ENCODE measurements around the gene ENG.
"Not testable (repeated sequence)": the region's sequence is repeated elsewhere in the genome, so short reads cannot be mapped to it uniquely, and the experiment has no call there.

ENG gene

DNA sequence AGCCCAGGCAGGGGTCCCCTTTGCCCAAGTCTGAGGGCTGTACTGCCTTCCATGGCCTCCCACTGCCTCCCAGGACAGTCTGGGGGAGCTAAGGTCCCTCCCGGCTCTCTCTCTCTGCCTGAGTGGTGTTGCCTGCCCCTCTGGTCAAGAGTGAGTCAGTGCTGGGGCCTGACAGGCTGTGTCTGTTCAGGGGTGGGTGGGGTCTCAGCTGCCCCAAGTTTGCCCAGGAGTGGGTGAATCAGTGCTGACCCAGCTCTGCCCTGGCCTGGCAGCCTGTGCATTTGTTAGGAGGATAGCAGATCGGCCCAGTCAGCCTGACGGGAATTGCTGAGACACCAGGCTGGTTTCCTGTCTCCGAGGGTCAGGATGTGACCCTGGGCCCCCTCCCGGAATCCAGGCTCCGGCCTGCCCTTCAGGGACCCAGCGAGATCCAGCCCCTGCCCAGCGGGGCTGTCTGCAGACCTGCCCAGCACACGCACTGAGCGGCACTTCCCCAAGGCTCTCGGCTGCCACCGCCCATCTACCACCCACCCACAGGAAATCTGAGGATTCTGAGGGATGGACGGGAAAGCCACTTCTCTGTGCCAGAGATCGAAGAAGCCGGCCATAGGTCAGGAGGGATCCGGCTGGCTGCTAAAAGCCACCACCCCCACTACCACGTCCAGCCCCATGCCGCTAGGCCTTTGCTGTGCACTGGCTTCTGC is 15.9 kb downstream of the ENG start:
- peak; percentile 90 for DNase-seq

- DNase-seq: no peak
Observed at GRCh38 chr9:127837346-127837745, 17.1 kb downstream of the ENG start.

DNA sequence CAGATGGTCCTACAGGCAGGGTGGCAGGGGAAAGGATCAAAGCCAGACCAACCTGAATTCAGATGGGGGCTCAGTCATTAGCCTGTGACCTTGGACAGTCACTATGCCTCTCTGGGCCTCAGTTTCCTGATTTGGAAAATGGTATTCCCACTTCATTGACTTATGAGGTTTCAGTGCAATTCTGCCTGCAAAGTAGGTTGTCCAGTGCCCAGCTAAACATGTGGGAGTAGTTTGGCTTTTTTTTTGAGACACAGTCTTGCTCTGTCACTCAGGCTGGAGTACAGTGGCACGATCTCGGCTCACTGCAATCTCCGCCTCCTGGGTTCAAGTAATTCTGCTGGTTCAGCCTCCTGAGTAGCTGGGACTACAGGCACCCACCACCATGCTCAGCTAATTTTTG is 17.9 kb downstream of the ENG start:
- not testable (repeated sequence) for DNase-seq

GRCh38 chr9:127835991-127836516 is 18.4 kb downstream of the ENG start:
- DNase-seq: no peak

- no peak for DNase-seq
Observed at GRCh38 chr9:127833555-127833954, 20.9 kb downstream of the ENG start.

- no peak for DNase-seq
Observed at GRCh38 chr9:127832248-127832647, 22.2 kb downstream of the ENG start.

GRCh38 chr9:127829205-127829906 is 25.1 kb downstream of the ENG start:
- no peak for DNase-seq

- DNase-seq: no peak
Observed at GRCh38 chr9:127828262-127829031, 26.0 kb downstream of the ENG start.

DNA sequence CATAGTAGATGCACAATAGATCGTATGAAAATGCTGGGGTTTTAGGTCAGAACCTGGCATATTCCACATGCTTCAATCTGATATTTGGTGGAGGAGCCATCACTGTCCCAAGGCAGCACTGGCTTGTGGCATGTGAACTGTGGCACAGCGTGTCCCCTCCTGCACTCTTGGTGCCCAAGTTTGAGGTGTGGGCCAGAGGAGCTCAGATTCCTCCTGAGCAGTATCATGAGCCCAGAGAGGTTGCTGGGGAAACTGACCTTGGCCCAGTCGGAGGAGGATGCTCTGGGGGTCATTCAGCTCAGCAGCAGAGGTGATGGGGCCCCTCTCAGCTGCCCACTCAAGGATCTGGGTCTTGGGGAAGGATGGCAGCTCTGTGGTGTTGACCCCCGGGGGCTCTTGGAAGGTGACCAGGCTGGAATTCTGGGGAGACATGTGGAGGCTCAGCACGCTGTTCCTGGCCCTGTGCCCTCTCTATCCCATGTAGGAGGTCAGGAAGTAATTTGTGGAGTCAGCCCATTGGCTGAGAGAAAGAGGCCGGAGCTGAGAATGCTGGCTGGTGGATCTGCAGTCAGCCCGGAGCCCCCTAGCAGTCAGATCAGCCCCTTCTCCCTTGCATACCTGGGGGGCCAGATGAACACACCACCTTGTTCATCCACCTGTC is 28.1 kb downstream of the ENG start:
- no peak for DNase-seq

DNA sequence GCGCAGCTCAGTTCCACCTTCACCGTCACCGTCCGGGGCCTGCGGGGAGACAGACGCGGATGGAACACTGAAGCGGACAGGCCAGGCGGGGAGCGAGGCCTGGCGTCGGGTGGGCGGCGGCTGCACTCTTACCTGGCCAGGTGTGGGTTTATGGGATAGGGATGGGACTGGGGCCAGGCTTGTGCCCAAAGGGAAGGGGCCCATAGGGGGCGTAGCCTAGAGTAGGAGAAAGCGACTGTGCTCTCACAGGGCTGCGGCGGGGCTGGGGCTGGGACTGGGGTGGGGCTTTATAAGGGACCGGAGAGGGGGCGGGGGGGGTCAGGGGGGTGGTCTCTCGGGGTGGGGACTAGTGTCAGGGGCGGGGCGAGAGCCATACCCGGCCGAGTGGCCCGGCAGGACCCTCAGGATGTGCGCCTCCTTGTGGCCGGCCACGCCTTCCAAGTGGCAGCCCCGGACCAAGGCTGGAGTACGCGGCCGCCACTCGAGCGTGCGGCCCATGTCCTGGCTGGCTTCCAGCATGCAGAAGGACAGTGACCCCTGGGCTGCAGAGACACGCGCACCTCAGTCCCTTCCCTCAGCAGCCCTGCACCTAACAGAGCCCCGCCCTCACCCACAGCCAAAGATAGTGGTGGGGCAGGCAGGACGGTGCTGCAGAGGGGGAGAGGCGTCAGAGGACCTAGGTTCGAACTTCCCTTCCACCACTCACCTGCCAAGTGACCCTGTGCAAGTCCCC is 29.0 kb downstream of the ENG start:
- no peak for DNase-seq

GRCh38 chr9:127822108-127822507 is 32.4 kb downstream of the ENG start:
- no peak for DNase-seq

DNA sequence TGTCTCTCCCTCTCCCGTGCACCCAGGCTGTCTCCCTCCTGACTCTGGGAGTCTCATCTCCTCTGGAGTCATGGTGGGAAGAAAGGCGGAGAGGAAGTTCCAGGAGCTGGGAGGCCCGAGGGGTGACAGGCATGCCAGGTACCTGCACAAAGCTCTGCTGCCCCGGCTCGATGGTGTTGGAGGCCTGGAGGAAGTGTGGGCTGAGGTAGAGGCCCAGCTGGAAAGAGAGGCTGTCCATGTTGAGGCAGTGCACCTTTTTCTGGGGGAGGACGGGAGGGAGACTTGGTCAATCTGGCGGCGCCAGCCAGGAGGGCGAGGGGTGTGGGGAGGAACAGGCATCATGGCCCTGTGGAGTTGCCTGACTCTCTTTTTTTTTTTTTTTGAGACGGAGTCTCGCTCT is 35.9 kb downstream of the ENG start:
- DNase-seq: no peak

GRCh38 chr9:127817881-127818434 is 36.5 kb downstream of the ENG start:
- no peak for DNase-seq

DNA sequence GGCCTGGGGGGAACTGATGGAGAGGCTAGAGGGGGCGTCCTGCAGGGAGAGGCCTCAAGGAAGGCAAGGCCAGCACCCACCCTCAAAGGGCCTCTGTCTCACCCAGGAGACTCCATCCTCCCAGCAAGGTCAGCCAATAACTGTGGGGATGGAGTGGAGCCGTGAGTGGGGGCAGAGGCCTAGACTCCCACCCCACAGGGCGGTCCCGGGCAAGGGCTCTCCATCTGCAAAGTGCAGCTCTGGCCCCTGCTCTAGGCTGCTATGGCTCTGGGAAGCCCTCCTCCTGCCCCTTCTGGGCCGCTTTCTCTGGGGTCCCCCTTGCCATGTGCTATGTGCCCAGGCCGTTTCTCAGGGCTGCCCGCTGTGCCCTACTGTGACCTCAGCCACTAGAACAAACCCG is 37.7 kb downstream of the ENG start:
- DNase-seq: no peak

GRCh38 chr9:127816362-127816725 is 38.1 kb downstream of the ENG start:
- no peak for DNase-seq

DNA sequence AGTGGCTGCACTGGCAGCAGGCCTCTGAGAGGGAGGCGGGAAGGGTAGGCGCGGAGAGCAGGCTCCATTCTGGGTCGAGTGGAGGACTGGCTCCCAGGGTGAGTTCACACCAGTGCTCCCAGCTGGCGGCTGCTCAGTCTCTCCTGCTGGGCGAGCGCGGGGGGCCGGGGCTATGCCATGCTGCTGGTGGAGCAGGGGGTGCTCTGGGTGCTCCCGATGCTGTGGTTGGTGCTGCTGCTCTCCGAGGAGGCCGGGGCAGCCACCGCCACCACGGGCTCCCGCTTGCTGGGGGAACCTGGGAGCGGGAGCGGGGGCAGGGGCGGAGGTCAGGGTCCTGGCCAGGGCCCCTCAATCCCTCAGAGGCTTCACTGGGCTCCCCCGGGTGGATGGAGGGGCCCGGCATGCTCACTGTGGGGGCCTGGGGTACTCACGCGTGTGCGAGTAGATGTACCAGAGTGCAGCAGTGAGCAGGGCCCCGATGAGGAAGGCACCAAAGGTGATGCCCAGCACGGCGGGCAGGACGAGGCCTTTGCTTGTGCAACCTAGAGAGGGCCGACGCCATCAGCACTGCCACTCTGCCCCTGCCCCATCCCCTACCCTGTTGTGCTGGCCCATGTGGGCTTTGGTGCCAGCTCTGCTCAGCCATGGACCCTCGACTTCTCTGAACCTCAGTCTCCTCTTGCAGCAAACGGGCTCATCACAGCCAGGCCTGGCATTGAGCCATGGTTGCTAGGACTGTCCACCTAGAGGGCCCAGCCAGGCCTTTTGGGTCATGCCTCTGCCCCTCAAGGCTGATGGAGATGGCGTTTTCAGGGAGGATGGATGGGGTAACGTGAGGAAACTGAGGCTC is 38.7 kb downstream of the ENG start:
- DNase-seq: no peak

GRCh38 chr9:127814619-127815511 is 39.6 kb downstream of the ENG start:
- no peak for DNase-seq

- DNase-seq: no peak
Observed at GRCh38 chr9:127813686-127814226, 40.7 kb downstream of the ENG start.

- DNase-seq: no peak
Observed at GRCh38 chr9:127812936-127813675, 41.4 kb downstream of the ENG start.
